NCI-H510A (cell line): ENCODE measurements around the gene NFATC3.

Experiments
- DNase-seq: peaks from one replicate; lab custom pipeline; 2025; lab: John Stamatoyannopoulos, UW

Gene NFATC3

DNA sequence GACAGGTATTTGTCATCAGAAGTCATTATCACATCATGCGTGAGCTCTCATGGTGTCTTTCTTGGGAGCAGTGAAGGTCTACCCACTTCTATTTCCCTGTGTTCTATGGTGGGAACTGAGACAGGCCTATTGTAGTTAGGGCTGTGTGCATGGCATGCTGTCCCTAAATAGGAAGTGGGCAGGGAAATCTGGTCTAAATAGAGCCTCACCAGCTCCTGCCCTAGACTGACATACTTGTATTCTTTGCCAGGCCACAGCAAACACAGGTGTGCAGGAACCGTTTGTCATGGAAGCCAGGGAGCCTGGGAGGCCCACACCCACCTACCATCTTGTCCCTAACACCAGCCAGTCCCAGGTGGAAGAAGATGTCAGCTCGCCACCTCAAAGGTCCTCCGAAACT lies 189.3 kb downstream of the NFATC3 start:
- DNase-seq, result no peak

DNA sequence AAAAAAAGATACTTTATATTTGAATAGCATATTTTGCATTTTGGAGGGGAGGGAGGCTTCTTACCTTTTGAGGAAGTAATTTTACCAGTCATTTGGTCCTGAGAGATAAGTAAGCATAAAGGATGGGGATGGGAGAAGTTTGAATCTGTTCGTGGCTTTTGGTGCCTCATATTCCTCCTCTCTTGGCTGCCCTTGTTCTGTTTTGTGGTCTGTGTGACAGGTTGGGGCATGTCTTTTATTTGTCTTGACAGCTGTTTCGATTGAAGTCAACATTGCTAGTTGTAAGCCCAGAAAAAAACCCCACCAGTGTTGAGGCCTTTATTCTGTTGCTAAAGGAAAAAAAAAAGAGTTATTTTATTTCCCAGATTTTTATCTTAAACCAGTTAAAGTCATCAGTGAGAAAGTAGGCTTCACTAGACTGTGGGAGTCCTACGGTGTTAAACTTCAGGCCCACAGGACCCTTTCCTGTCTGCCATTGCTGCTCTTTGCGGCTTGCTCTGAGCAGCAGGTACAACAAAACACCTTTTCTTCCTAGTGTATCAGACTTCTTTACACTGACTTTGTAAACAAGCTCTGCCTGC lies 190.5 kb downstream of the NFATC3 start:
- DNase-seq, result no peak

DNA sequence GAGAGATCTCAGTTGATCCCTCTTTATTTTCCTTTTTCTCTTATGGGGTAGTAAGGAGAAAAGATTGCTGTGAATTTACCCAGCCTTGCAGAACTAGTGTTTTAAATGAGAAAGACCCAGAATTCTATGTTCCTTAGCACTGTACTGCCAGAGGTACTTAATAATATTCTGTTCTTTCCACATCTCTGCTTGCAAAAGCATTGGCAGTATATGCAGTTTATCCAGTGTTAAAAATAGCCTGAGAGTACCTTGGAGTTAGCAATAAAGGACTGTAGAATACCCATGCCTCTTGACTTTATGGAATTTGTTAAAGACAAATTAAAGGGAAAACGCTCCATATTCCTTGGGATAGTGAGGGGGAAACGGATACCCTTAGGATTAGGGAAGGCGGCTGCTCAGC lies 191.1 kb downstream of the NFATC3 start:
- no peak for DNase-seq
